Activated T-cell treated with anti-CD3 and anti-CD28 coated beads for 48 hours (primary cell): ENCODE data around the gene OSBPL3.
A peak's percentile ranks its signal among the peaks of the same experiment; 100 is the strongest.

Experiments used
- DNase-seq: peaks from one replicate; pipeline ENCODE4 v3.0.0-alpha.2; 2020; ENCODE audit warnings: low read depth

OSBPL3 gene

DNA sequence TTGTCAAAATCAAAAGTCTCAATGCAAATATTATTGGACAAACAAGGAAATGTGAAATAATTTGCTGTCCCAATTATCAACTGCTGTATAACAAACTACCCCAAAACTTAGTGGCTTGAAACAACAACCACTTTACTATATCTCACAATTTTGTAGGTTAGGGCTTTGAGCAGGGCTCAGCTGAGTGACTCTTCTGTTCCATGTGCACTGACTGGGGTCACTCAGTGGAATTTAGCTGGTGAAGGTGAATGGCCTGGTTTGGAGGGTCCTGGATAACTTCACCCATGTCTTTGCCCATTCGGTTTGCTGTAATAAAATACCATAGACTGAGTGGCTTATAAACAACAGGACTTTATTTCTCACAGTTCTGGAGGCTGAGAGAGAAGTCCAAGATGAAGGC lies 219.0 kb downstream of the OSBPL3 start:
- DNase-seq: no peak

DNA sequence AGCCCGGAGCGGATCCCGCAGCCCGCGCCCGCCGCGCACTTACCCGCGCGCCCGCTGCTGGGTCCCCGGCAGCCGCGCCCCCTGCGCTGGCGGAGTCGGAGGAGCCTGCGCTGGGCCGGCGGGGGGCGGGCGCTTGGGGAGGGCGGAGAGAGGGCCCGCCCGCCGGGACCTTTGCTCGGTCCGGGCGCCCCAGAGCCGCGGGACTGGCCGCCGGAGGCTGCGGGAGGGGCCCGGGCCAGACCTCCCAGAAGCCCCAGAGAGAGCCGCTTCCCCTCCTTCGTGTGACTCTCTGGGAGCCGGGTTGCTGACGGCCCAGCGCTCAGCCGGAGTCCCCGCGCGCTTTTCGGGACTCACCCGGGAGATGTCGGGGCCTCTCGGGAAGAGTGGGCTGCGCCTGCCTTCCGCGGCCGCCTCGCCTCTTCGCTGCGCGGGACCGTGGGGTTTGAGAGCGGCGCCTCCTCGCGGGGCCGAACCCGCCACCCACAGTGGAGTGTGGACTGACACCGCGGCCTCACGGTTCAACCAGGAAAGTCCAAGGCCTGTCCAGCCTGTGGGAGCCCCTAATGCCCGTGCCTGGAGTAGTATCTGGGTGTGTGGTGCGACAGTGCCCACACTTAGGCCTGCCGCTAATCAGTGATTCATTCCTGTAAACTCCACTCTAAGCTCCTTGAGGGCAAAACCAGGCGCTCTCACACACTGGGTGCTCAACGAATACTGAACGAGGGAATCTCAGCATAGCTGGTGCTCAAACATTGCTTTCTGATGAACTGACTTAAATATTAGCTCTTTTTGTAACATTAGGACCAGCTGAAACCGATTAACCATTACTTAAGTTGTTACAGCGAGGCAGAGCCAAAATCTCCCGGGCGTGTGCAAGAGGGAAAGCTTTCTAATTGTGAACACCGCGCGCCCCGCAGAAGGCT lies 222.4 kb downstream of the OSBPL3 start, which contains the start of gene GSDME:
Gene GSDME (minus strand): TSS at position 112 of the 923 bp plus-strand sequence. CDS start 7,690 bp downstream, outside the sequence.
- DNase-seq: peak; percentile 40

DNA sequence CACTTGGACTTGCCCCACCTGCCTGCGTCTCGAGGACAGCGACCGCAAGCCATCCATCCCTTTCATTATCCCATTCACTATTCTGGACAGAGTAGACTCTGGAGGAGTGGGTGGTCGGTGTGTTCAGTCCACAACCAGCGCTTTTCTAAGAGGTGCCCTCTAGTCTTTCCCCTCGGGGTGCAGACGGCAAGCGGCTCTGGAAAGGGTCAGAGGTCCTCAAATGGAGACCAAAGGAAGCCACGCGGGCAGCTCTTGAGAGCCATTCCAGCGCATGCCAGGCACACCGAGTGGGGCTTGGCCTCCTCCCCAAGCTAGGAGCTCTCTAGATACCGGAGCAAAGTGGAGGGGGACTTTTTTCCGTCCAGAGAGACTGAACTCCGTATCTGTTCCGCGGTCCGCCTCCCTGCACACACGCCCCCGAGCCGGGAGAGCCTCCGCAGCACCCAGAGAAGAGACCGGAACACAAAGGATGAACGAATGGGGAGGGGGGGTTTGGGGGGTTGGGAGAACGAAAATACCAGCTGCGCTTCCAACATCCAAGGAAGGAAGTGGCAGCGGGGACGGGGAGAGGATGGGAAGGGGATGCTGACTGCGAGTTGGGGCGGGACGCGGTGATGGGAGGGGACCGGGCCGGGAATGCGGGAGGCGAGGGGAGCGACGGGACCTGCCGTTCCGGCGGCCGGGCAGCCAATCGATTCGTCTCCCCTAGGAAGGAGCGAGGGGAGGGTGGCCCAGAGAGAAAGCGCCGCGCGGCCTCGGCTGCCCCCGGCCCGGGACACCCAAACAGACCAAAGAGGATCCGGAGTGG lies 223.2 kb downstream of the OSBPL3 start:
- DNase-seq: peak; percentile 7

DNA sequence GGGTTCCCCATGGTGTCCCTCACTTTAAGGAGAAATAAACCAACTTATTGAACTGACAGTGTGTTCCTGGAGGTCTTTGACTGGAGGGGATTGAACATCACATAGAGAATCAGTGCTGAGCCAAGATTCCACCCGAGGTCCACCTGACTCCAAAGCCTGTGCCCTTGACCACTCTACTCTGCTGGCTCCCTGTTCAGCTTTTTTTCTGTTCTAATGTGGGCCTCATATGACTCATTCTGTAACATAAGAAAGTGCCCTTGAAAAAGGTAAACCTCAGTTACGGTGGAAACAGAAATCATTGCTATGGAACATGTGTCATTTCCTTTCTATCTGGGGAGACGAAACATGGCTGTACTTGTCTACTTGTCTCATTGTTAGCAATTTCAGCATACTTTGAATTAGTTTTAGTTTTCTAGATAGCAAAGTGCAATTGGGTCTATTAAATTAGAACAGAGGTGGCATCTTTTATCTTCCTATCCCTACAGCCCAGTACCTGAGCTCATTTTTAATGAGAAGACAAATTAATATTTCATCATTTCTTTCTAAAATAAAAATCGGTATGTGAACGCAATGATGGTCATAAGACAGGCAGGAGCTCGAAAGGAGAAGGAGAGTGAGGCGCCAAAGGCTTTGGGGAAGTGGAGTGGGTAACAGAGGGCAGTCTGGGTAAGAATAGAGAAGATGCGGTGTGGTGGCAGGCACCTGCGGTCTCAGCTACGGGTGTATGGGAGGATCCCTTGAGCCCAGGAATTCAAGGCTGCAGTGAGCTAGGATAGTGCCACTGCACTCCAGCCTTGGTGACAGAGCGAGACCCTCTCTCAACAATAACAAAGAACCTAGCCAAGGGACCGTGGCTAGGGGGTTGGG lies 224.2 kb downstream of the OSBPL3 start:
- no peak for DNase-seq

DNA sequence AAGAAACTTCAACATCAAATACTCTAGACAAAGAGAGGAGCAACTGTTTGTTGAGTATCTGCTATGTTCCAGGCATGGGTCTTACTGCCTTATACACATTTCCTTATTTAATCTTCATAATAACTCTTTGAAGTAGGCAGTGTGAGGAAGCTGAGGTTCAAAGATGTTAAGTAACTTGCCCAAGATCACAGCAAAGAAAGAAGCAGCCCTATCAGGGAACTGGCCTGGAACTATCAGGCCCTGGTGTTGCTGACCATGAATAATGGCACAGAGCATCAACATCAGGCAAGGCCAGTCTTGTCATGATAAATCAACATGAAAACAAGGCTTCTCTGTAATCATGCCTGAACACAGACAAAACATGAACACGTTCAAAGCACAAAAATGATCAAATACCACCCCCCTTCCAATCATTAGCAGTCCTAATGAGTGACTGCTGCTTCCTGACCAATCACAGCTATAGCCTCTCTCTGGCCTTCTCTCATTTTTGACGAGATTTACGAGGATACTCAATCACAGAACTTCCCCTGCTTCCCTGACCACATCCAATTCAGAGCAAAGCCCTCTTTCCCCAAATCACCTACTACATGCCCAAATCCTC lies 225.0 kb downstream of the OSBPL3 start:
- no peak for DNase-seq

DNA sequence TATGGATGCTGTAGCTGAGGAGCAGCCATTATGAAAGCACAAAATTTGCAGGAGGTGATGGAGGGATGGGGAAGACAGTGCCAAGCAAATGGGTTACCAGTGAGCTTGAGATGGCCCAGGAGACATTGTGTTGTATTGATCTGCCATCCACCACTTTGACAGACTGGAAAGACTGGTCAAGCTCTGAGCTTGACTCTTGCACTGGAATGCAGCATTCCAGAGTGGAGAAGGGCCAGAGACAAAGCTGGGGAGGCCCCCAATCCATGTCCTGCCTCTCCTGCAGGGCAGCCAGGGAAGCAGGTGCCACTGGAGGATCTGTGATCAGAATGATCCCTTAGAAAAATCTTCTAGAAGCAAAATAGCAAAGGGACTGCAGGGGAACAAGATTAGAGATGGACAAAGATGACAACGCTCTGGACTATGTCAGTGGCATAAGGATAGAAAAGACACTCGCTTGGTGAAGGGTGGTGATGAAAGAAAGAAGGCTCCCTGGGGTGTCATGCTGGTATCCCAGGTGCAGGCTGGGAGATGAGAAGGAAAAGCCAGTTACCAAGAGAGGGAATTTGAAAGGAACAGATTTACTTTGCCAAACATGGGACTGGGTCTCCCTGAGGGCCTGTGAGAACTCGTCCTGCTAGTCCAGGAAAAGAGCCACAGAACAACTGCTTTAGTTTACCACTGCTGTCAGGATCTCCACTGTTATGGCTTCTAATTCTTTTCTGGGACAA lies 227.7 kb downstream of the OSBPL3 start:
- DNase-seq: no peak

DNA sequence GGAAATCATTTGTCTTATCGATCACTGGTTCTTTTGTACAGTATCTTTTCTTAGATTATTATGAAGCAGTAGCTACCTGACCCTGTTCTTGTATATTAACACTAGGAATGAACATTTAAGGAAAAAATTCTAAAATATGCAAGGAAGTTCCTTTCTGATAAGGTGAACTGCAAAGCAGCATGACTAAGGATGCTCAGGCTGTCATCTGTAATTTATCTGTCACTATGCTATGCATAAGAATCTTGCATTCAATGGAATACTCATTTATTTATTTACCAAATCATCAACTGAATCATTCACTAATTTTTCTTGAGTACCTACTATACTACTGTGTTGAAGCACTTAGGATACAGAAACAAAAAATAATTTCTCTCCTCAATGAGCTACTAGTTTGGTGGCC lies 228.5 kb downstream of the OSBPL3 start:
- no peak for DNase-seq

DNA sequence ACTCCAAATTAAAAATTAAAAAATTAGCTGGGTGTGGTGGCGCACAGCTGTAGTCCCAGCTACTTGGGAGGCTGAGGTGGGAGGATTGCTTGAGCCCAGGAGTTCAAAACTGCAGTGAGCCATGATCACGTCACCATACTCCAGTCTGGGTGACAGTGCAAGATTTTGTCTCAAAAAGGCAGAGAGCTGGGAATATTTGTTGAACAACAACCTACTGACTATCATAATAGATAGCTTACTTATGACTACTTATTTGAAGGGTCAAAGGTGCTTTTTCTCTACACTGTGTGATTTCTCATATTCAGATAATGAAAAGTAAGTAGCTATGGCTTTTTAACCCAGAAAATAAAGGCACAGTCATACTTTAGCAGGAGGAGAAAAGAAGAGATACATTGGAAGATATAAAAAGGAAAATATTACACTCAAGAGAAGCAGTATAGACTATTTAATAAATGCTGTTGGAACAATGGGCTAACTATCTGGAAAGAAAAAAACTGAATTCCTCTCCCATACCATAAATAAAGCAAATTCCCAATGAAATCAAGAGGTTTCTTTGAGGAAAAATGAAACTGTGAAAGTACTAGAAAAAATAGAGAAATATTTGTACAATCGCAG lies 229.4 kb downstream of the OSBPL3 start:
- DNase-seq: no peak

DNA sequence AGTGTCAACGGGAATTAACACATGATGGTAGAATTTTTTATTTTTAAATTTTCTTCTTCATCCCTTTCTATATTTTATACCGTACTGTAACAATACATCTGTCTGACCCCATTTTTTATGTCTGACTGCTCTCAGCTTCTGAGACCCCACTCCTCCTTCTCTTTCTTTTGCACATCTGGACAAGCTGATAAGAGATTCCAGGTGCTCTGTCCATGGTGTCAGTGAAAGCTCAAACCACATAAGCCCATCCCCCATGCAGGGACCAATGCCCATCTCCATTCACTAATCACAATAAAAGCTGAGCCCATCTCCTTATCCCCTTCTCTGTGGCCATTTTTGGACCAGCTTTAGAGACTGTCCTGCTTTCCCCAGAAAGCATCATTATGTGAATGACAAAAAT lies 231.5 kb downstream of the OSBPL3 start:
- DNase-seq: no peak
